MCF 10A (cell line): Measurements from ENCODE around the gene MAP3K7CL. TPM values are rescaled to one million over a fixed set of nuclear protein-coding genes. Genes with fewer than 3 reads are reported as not detected.
A peak's percentile ranks its signal among the peaks of the same experiment; 100 is the strongest.

Experiments used
- BruUV-seq: library from RNA; stranded (reverse); fragments of 400-500 nt; replicated peaks from 2 replicates; lab custom pipeline; 2021; lab: Mats Ljungman, UMichigan
- CTCF ChIA-PET: fragments of 300-600 bp; sonication (Branson Sonifier 250); formaldehyde crosslinking; extraction: SDS; loops from one replicate; lab custom pipeline; 2021; ENCODE audit warnings: antibody characterized with exemption, inconsistent platforms; lab: Yijun Ruan, JAX
- POLR2A ChIA-PET: fragments of 300-600, 350-650 bp; sonication (Branson Sonifier 250); formaldehyde crosslinking; extraction: SDS; loops from one replicate; lab custom pipeline; 2020; ENCODE audit warnings: antibody characterized with exemption, inconsistent platforms; lab: Yijun Ruan, JAX
- DNase-seq: peaks from one replicate; pipeline ENCODE4 v3.0.0-alpha.2; 2018; ENCODE audit not compliant: unreplicated experiment
- H3K27ac Mint-ChIP-seq: one replicate; pipeline ENCODE4 v1.8.0; 2022; ENCODE audit warnings: mild to moderate bottlenecking, low read depth, mixed read lengths; ENCODE audit not compliant: unreplicated experiment
- H3K27me3 Mint-ChIP-seq: one replicate; pipeline ENCODE4 v1.8.0; 2022; ENCODE audit warnings: mixed read lengths; ENCODE audit not compliant: insufficient read depth, unreplicated experiment
- H3K36me3 Mint-ChIP-seq: one replicate; pipeline ENCODE4 v1.8.0; 2022; ENCODE audit warnings: mild to moderate bottlenecking, moderate library complexity, mixed read lengths; ENCODE audit not compliant: insufficient read depth, unreplicated experiment
- H3K4me1 Mint-ChIP-seq: one replicate; pipeline ENCODE4 v1.8.0; 2022; ENCODE audit warnings: mixed read lengths; ENCODE audit not compliant: insufficient read depth, unreplicated experiment
- H3K4me3 Mint-ChIP-seq: one replicate; pipeline ENCODE4 v1.8.0; 2022; ENCODE audit warnings: mild to moderate bottlenecking, moderate library complexity, mixed read lengths; ENCODE audit not compliant: unreplicated experiment
- H3K9me3 Mint-ChIP-seq: one replicate; pipeline ENCODE4 v1.8.0; 2022; ENCODE audit warnings: mixed read lengths; ENCODE audit not compliant: unreplicated experiment
- CTCF ChIP-seq: fragments of 200-600 bp; IDR thresholded peaks from one replicate; pipeline ENCODE4 v1.8.0; 2022; ENCODE audit warnings: antibody characterized with exemption, mild to moderate bottlenecking; ENCODE audit not compliant: unreplicated experiment
- intact Hi-C: fragments of 100-400 bp; cut with micrococcal nuclease; formaldehyde crosslinking; loops from 2 replicates; pipeline ENCODE4 v1.14.1; 2022
- total RNA-seq: library from RNA; stranded (reverse); gene quantifications from 2 replicates; pipeline ENCODE4 v1.2.3, GENCODE V29; 2022

The MAP3K7CL gene
- total RNA-seq, 1 experiment from 2014 or later: 4.9 TPM

GRCh38 chr21:29218749-29219148, 88.3 kb downstream of the MAP3K7CL start:
- no peaks in the 10 kb centered on the region for H3K27me3 Mint-ChIP-seq
- H3K9me3 Mint-ChIP-seq: peaks cover 18% of the 10 kb centered on the region
- H3K27ac Mint-ChIP-seq: peak overlapping the region; percentile 67
- no peak for TF ChIP-seq CTCF
- no peak overlapping the region for H3K4me3 Mint-ChIP-seq
- intact Hi-C loops: loop anchor here (2.0 kb wide), 1 partner anchor 22 kb away; no protein-coding TSS in a partner anchor
- ChIA-PET CTCF (interaction anchor here (0.8 kb wide), 1 partner anchor 42 kb away, joined by 3 read pairs; no protein-coding TSS in a partner anchor), POLR2A (interaction anchor here (0.8 to 2.1 kb wide), 8 partner anchors 9 to 43 kb away, joined by 4 to 10 read pairs (median 7); no protein-coding TSS in a partner anchor)
- no TSS peak for BruUV-seq
- peaks cover 18% of the 10 kb centered on the region for H3K4me1 Mint-ChIP-seq
- H3K36me3 Mint-ChIP-seq: no peaks in the 10 kb centered on the region
- DNase-seq: no peak

GRCh38 chr21:29219165-29219770, 88.8 kb downstream of the MAP3K7CL start:
- Mint-ChIP-seq H3K9me3 (peaks cover 18% of the 10 kb centered on the region), H3K27me3 (no peaks in the 10 kb centered on the region), H3K27ac (peak overlapping the region; percentile 67), H3K4me3 (no peak overlapping the region), H3K4me1 (peaks cover 22% of the 10 kb centered on the region), H3K36me3 (no peaks in the 10 kb centered on the region)
- intact Hi-C loops: loop anchor here (2.0 kb wide), 1 partner anchor 22 kb away; no protein-coding TSS in a partner anchor
- POLR2A ChIA-PET: interaction anchor here (0.6 to 1.8 kb wide), 5 partner anchors 10 to 40 kb away, joined by 3 to 10 read pairs (median 4); no protein-coding TSS in a partner anchor
- no peak for DNase-seq
- no peak for TF ChIP-seq CTCF
- CTCF ChIA-PET: interaction anchor here (0.8 kb wide), 1 partner anchor 41 kb away, joined by 3 read pairs; no protein-coding TSS in a partner anchor
- no TSS peak for BruUV-seq

GRCh38 chr21:29221253-29221744, 90.9 kb downstream of the MAP3K7CL start:
- ChIA-PET POLR2A (interaction anchor here (0.6 to 1.0 kb wide), 2 partner anchors 9 to 33 kb away, joined by 3 read pairs; no protein-coding TSS in a partner anchor), CTCF (no interaction called here)
- Mint-ChIP-seq H3K4me3 (no peak overlapping the region), H3K27ac (no peak overlapping the region), H3K9me3 (peaks cover 18% of the 10 kb centered on the region), H3K4me1 (peaks cover 22% of the 10 kb centered on the region), H3K27me3 (no peaks in the 10 kb centered on the region), H3K36me3 (no peaks in the 10 kb centered on the region)
- no peak for DNase-seq
- no peak for TF ChIP-seq CTCF
- BruUV-seq: no TSS peak
- intact Hi-C loops: no loop called here

GRCh38 chr21:29224006-29224405, 93.6 kb downstream of the MAP3K7CL start:
- Mint-ChIP-seq H3K36me3 (no peaks in the 10 kb centered on the region), H3K27me3 (no peaks in the 10 kb centered on the region), H3K27ac (no peak overlapping the region), H3K9me3 (peaks cover under 1% of the 10 kb centered on the region), H3K4me1 (peaks cover 10% of the 10 kb centered on the region), H3K4me3 (no peak overlapping the region)
- BruUV-seq: no TSS peak
- no peak for DNase-seq
- CTCF ChIA-PET: interaction anchor here (0.6 to 1.0 kb wide), 3 partner anchors 24 to 190 kb away, joined by 3 read pairs; no protein-coding TSS in a partner anchor
- TF ChIP-seq CTCF: no peak
- POLR2A ChIA-PET: interaction anchor here (2.9 kb wide), 1 partner anchor 38 kb away, joined by 12 read pairs; no protein-coding TSS in a partner anchor
- intact Hi-C loops: no loop called here
